HepG2 (cell line): ENCODE measurements around the gene RINL. TPM values are rescaled to one million over a fixed set of nuclear protein-coding genes. Genes with fewer than 3 reads are reported as not detected.

Source experiments
- ADNP ChIP-seq: sonication (generic); formaldehyde crosslinking; IDR thresholded peaks from 2 replicates; pipeline ENCODE4 v1.4.0; 2020; ENCODE audit warnings: missing genetic modification reagents
- ETV6 ChIP-seq: sonication (generic); formaldehyde crosslinking; conservative IDR thresholded peaks from 2 replicates; pipeline ENCODE4 v1.4.0; 2020; ENCODE audit warnings: missing genetic modification reagents
- GATAD2A ChIP-seq: IDR thresholded peaks from 2 replicates; pipeline ENCODE4 v1.6.1; 2016
- MAZ ChIP-seq, 2 experiments: sonication (generic) in 1 of 2; formaldehyde crosslinking in 1 of 2; IDR thresholded peaks; 2 replicates each; pipeline versions ENCODE4 v1.5.0 to v1.6.1; 2012 to 2020; ENCODE audit warnings: low read depth in 2 of 2, mild to moderate bottlenecking in 2 of 2, borderline replicate concordance in 1 of 2, improper control_type of control experiment in 1 of 2, low read length in 1 of 2, missing genetic modification reagents in 1 of 2, moderate library complexity in 1 of 2
- MED1 ChIP-seq: sonication (generic); formaldehyde crosslinking; IDR thresholded peaks from 2 replicates; pipeline ENCODE4 v1.4.0; 2020; ENCODE audit warnings: missing genetic modification reagents
- NR0B2 ChIP-seq: sonication (generic); formaldehyde crosslinking; IDR thresholded peaks from 2 replicates; pipeline ENCODE4 v1.4.0; 2020; ENCODE audit warnings: mild to moderate bottlenecking, missing genetic modification reagents
- POLR2A ChIP-seq, 2 experiments: IDR thresholded peaks; 2 replicates each; pipeline ENCODE4 v1.6.1; 2011; ENCODE audit warnings: low read depth in 2 of 2, low read length in 2 of 2, mild to moderate bottlenecking in 1 of 2, moderate library complexity in 1 of 2; ENCODE audit not compliant: insufficient read depth in 1 of 2
- RARA ChIP-seq: IDR thresholded peaks from 2 replicates; pipeline ENCODE4 v1.6.1; 2016; ENCODE audit warnings: missing genetic modification reagents, missing compliant biosample characterization
- ZBTB7A ChIP-seq: sonication (generic); formaldehyde crosslinking; IDR thresholded peaks from 2 replicates; pipeline ENCODE4 v1.8.0; 2022; ENCODE audit warnings: mild to moderate bottlenecking, missing genetic modification reagents
- ZMYM2 ChIP-seq: sonication (generic); formaldehyde crosslinking; IDR thresholded peaks from 2 replicates; pipeline ENCODE4 v1.8.0; 2022; ENCODE audit warnings: mild to moderate bottlenecking, missing genetic modification reagents
- ZNF138 ChIP-seq: sonication (generic); formaldehyde crosslinking; IDR thresholded peaks from 2 replicates; pipeline ENCODE4 v1.5.0; 2020; ENCODE audit warnings: mild to moderate bottlenecking, low read depth, missing genetic modification reagents
- ZNF646 ChIP-seq: sonication (generic); formaldehyde crosslinking; IDR thresholded peaks from 2 replicates; pipeline ENCODE4 v1.9.0; 2021; ENCODE audit warnings: mild to moderate bottlenecking, missing genetic modification reagents
- ZNF747 ChIP-seq: sonication (generic); formaldehyde crosslinking; IDR thresholded peaks from 2 replicates; pipeline ENCODE4 v1.8.1; 2023; ENCODE audit warnings: missing genetic modification reagents, mild to moderate bottlenecking, borderline replicate concordance
- polyA plus RNA-seq, 8 experiments: library from polyadenylated mRNA; depleted of rRNA in 3 of 8; stranded (reverse) in 7 of 8; unstranded in 1 of 8; fragments of >200 nt; fragmentation: Illumina TruSeq in 4 of 8; extraction: Trizol in 4 of 8; gene quantifications; 2 replicates each; pipeline versions ENCODE4 v1.2.1 to v1.2.3, GENCODE V29; 2011 to 2016; ENCODE audit warnings: low read depth in 4 of 8, missing spikeins in 1 of 8, mixed read lengths in 1 of 8; ENCODE audit not compliant: insufficient read depth in 1 of 8
- total RNA-seq, 5 experiments: library from RNA; depleted of rRNA; stranded (reverse); fragments of >200 nt; fragmentation: Illumina TruSeq; extraction: Trizol; gene quantifications; 2 replicates each; pipeline ENCODE4 v1.2.3, GENCODE V29; 2016; ENCODE audit warnings: low read depth in 1 of 5
- TF ChIP-seq, protein P1 (sequence below): sonication (generic); formaldehyde crosslinking; IDR thresholded peaks from 2 replicates; pipeline ENCODE4 v1.5.0; 2020; ENCODE audit warnings: missing genetic modification reagents
- TF ChIP-seq, protein P2 (sequence below): sonication (generic); formaldehyde crosslinking; IDR thresholded peaks from 2 replicates; pipeline ENCODE4 v1.4.0; 2020; ENCODE audit warnings: missing genetic modification reagents, borderline replicate concordance

The RINL gene
- total and polyA plus RNA-seq, 2 of the 13 experiments (the other 11 are each of a cell fraction or from before 2014, with no cell fraction given) = 11.4 to 18.0 TPM

DNA sequence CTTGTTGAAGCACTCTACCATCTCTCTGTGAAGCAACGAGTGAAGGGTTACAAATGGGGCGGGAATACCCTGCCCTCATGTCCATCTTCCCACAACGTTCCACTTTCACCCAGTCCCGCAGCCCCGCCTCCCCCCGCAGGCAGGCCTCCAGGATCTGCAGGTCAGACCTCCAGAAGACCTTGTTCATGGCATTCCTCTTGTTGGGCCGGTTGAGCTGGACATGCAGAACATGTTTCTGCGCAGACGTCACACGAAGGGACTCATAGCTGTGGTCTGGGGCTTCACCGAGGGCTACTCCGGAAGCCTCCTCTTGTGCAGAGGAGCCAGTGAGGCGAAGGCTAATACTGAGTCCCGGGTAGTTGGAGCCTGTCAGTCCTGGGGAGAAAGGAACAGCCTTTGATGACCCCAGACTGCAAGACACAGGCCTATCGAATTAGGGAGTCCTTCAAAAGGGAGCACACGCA lies 46.9 kb downstream of the RINL start (continued):
- TF ChIP-seq ZNF646 (CRISPR knock-in tag) (no peak), GATAD2A (CRISPR knock-in tag) (0 out of 2 replicates have a peak, but pooled peaks have one; percentile 32), MED1 (CRISPR knock-in tag) (peak; percentile 81), MAZ (IDR thresholded peaks at IDR 0.05; ENCODE audit: borderline replicate concordance, low read depth, low read length) (0 out of 2 replicates have a peak, but pooled peaks have one; percentile 43), MAZ (CRISPR knock-in tag; IDR thresholded peaks at IDR 0.05; ENCODE audit: low read depth) (no peak; the same call in 1 of the 2 replicates), RARA (CRISPR knock-in tag) (peak; percentile 47; the same call in 1 of the 2 replicates), ZMYM2 (CRISPR knock-in tag) (peak; percentile 75; the same call in 1 of the 2 replicates), ZNF138 (CRISPR knock-in tag) (0 out of 2 replicates have a peak, but pooled peaks have one; percentile 34), ZNF747 (CRISPR knock-in tag) (peak; percentile 28; the same call in 1 of the 2 replicates), POLR2A (IDR thresholded peaks at IDR 0.05; ENCODE audit: insufficient read depth in 1 of 2, low read depth in 2 of 2, low read length in 2 of 2) (peak in 1 of 2 experiments; percentile 69; a peak in 1 of 4 replicates), ZBTB7A (CRISPR knock-in tag) (peak; percentile 44; the same call in 1 of the 2 replicates), ETV6 (0 out of 2 replicates have a peak, but pooled peaks have one; percentile 25), NR0B2 (CRISPR knock-in tag) (0 out of 2 replicates have a peak, but pooled peaks have one; percentile 17), ADNP (CRISPR knock-in tag) (peak; percentile 32; the same call in 1 of the 2 replicates)
- TF ChIP-seq, protein P1, sequence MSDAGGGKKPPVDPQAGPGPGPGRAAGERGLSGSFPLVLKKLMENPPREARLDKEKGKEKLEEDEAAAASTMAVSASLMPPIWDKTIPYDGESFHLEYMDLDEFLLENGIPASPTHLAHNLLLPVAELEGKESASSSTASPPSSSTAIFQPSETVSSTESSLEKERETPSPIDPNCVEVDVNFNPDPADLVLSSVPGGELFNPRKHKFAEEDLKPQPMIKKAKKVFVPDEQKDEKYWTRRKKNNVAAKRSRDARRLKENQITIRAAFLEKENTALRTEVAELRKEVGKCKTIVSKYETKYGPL (CRISPR knock-in tag) = 0 out of 2 replicates have a peak, but pooled peaks have one; percentile 15
- TF ChIP-seq, protein P2, sequence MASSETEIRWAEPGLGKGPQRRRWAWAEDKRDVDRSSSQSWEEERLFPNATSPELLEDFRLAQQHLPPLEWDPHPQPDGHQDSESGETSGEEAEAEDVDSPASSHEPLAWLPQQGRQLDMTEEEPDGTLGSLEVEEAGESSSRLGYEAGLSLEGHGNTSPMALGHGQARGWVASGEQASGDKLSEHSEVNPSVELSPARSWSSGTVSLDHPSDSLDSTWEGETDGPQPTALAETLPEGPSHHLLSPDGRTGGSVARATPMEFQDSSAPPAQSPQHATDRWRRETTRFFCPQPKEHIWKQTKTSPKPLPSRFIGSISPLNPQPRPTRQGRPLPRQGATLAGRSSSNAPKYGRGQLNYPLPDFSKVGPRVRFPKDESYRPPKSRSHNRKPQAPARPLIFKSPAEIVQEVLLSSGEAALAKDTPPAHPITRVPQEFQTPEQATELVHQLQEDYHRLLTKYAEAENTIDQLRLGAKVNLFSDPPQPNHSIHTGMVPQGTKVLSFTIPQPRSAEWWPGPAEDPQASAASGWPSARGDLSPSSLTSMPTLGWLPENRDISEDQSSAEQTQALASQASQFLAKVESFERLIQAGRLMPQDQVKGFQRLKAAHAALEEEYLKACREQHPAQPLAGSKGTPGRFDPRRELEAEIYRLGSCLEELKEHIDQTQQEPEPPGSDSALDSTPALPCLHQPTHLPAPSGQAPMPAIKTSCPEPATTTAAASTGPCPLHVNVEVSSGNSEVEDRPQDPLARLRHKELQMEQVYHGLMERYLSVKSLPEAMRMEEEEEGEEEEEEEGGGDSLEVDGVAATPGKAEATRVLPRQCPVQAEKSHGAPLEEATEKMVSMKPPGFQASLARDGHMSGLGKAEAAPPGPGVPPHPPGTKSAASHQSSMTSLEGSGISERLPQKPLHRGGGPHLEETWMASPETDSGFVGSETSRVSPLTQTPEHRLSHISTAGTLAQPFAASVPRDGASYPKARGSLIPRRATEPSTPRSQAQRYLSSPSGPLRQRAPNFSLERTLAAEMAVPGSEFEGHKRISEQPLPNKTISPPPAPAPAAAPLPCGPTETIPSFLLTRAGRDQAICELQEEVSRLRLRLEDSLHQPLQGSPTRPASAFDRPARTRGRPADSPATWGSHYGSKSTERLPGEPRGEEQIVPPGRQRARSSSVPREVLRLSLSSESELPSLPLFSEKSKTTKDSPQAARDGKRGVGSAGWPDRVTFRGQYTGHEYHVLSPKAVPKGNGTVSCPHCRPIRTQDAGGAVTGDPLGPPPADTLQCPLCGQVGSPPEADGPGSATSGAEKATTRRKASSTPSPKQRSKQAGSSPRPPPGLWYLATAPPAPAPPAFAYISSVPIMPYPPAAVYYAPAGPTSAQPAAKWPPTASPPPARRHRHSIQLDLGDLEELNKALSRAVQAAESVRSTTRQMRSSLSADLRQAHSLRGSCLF (CRISPR knock-in tag) = no peak
